PC-9 (cell line): Measurements from ENCODE around the gene PARP9.

Experiments used
- EZH2 ChIP-seq: fragments of 200-600 bp; sonication (generic); IDR thresholded peaks from 2 replicates; pipeline ENCODE4 v1.8.0; 2017; ENCODE audit warnings: antibody characterized with exemption, low read depth
- TF ChIP-seq, protein P1 (sequence below): fragments of 200-600 bp; sonication (generic); conservative IDR thresholded peaks from 2 replicates; pipeline ENCODE4 v1.6.1; 2017; ENCODE audit warnings: mixed run types, antibody characterized with exemption, mild to moderate bottlenecking, moderate library complexity

DNA sequence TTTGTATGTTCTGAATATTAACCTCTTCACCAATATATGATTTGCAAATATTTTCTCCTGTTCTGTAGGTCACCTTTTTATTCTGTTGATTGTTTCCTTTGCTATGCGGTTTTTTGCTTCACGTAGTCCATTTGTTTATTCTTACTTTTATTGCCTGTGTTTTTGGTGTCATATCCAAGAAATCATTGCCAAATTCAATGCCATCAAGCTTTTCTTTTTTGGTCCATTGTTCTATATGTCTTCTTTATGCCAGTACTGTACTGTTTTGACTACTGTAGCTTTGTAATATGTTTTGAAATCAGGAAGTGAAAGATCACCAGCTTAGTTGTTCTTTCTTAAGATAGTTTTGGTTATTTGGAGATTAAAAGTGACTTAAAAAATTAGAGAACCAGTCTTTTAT lies 17.5 kb upstream of the PARP9 start:
- TF ChIP-seq EZH2, result no peak
- TF ChIP-seq, protein P1, sequence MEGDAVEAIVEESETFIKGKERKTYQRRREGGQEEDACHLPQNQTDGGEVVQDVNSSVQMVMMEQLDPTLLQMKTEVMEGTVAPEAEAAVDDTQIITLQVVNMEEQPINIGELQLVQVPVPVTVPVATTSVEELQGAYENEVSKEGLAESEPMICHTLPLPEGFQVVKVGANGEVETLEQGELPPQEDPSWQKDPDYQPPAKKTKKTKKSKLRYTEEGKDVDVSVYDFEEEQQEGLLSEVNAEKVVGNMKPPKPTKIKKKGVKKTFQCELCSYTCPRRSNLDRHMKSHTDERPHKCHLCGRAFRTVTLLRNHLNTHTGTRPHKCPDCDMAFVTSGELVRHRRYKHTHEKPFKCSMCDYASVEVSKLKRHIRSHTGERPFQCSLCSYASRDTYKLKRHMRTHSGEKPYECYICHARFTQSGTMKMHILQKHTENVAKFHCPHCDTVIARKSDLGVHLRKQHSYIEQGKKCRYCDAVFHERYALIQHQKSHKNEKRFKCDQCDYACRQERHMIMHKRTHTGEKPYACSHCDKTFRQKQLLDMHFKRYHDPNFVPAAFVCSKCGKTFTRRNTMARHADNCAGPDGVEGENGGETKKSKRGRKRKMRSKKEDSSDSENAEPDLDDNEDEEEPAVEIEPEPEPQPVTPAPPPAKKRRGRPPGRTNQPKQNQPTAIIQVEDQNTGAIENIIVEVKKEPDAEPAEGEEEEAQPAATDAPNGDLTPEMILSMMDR, result no peak
